Activated T-cell treated with anti-CD3 and anti-CD28 coated beads for 1 hour (primary cell): Measurements from ENCODE around the gene EEF1A2.

Experiments
- DNase-seq: peaks from one replicate; pipeline ENCODE4 v3.0.0-alpha.2; 2020; ENCODE audit warnings: low read depth

EEF1A2 gene

GRCh38 chr20:63536997-63537524 lies 38.2 kb upstream of the EEF1A2 start, which contains the start of gene PTK6:
PTK6 (minus strand) TSS chr20:63537376; CDS start chr20:63537314, 62 bp downstream.
- DNase-seq = no peak

- no peak for DNase-seq
Observed at GRCh38 chr20:63536241-63536977, 37.5 kb upstream of the EEF1A2 start.

GRCh38 chr20:63534831-63535651 lies 36.2 kb upstream of the EEF1A2 start:
- no peak for DNase-seq

DNA sequence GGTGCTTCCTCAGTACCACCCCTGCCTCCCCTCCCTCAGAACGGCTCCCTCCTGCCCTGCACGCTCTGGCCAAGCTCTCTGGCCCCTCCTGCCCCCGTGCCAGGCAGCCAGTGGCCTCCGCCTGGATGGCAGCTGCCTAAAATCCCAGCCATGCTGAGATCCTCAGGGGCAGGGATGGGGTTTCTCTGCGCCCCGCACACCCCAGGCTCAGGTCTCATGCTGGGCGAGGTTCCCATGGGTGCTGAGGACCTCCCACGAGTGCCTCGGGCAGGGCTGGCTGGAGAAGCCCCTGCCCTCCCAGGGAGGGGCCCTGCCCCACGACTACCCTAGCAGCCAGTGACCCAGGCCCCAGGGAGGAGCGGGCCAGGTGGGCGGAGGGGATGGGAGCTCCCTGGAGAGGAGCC lies 35.5 kb upstream of the EEF1A2 start:
- DNase-seq = no peak

GRCh38 chr20:63533871-63534393 lies 35.0 kb upstream of the EEF1A2 start:
- no peak for DNase-seq

DNA sequence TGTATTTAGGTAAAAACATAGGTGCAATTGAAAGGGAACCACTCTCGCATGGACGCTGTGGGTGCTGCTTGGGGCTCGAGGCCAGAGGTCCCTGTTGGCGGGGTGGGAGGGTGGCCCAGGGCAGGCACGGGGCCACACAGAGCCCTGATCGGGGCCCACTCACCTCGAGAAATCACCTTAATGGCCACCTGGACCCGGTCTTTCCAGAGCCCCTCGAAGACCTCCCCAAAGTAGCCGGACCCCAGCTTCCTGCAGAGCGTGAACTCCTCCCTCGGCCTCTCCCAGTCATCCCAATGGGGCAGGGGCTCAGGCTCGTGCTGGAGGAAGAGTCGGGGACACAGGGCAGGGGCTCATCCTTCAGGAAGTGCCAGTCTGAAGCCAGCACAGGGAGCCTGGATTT lies 34.5 kb upstream of the EEF1A2 start:
- no peak for DNase-seq

DNA sequence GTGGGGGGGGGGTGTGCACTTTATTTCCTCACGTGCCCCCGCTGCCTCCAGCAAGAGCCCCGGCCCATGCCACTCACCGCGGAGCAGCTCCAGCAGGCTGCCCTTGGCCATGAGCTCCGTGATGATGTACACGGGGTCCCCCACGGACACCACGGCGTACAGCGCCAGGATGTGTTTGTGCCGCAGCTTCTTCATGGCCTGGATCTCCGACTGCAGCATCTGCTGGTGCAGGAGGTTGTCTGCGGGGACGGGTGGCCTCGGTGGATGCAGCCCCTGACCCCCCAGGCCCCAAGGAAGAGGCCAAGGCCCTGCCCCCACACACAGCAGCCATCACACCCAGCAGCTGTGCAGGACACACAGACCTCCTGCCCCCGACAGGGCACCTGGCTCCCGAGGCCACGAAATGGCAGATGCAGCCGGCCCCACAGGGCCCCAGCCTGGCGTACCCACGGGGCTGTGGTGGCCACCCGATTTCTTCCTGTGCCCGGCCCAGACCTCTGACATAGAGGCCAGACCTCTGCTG lies 33.6 kb upstream of the EEF1A2 start:
- DNase-seq = no peak

GRCh38 chr20:63531686-63532448 lies 33.0 kb upstream of the EEF1A2 start:
- DNase-seq = no peak

DNA sequence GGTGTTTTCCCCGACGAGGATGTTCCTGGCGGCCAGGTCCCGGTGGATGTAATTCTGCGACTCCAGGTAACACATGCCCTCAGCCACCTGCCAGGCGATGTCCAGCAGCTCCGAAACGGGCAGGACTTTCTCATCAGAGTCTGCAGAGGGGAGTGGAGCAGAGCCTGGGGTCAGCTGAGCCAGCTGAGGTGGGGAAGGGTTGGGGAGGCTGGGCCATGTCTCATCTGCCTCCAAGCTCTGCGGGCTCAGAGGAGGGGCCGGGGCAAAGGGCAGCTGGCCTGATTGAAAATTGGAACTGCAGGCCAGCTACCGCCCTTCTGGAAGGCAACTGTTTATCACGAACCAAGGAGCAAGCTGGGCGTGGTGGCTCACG lies 31.9 kb upstream of the EEF1A2 start:
- no peak for DNase-seq

- DNase-seq = no peak
Observed at GRCh38 chr20:63529861-63530787, 31.2 kb upstream of the EEF1A2 start.

GRCh38 chr20:63529180-63529860 lies 30.4 kb upstream of the EEF1A2 start:
- no peak for DNase-seq

GRCh38 chr20:63527184-63527583 lies 28.3 kb upstream of the EEF1A2 start:
- DNase-seq = no peak

GRCh38 chr20:63525971-63526370 lies 27.1 kb upstream of the EEF1A2 start:
- no peak for DNase-seq

DNA sequence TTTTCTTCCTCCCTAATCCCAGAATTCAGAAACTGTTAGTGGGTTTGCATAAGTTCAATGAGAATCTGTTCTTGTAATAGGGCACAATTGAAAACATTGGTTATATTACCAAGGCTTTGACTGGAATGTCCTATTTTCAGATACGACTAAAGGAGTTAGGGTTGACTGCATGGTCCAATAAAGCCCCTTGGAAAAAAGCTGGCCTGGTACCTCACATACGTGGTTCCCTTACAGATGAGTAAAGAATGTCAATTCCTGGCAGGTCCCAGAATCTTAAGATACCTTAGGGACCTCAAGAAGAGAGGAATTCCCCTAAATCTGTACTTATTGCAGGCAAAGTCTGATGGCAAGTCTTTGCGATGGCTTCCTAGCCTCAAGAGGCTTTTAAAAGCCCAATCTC lies 26.3 kb upstream of the EEF1A2 start:
- DNase-seq = no peak

DNA sequence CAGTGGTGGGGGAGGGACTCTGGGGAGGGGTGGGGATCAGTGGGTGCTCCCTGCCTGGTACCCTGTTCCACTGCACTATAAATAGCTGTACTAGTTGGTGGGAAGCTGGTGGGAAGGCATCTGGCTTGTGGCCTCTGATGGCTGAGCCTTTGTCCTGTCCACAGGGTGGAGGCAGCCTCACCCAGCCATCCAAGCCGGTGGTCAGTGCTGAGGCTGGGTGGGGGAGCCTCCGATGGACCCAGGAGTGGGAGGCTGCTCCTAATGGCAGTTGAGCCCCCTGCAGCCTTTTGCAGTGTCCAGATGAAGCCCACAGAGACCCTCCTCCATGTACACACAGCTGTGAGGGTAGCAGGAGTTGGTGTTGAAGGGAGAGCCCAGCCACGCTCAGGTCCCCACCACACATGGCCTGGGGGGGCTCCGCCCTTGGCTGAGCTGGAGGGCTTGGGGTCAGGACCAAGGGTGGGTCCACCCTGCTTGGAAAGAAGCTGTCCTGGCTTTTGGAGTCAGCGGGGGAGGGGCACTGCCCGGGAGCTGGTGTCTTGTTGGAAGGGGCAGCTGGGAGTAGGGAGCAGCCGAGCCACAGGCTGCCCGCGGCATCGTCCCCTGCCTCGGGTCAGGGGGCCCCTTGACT lies 24.2 kb upstream of the EEF1A2 start:
- no peak for DNase-seq

GRCh38 chr20:63522091-63522868 lies 23.4 kb upstream of the EEF1A2 start:
- no peak for DNase-seq

DNA sequence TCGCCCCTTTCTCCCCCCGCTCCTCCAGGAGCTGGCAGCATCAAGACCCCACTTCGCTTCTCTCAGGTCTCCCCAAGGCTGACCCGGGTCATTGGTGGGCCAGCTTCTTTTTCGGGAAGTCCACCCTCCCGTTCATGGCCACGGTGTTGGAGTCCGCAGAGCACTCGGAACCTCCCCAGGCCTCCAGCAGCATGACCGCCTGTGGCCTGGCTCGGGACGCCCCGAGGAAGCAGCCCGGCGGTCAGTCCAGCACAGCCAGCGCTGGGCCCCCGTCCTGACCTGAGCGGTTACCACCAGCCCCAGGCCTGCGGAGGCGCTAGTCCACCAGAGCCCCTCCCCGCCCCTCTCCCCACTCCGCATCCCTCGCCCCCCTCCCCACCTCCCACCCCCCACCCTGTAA lies 22.7 kb upstream of the EEF1A2 start:
- no peak for DNase-seq

DNA sequence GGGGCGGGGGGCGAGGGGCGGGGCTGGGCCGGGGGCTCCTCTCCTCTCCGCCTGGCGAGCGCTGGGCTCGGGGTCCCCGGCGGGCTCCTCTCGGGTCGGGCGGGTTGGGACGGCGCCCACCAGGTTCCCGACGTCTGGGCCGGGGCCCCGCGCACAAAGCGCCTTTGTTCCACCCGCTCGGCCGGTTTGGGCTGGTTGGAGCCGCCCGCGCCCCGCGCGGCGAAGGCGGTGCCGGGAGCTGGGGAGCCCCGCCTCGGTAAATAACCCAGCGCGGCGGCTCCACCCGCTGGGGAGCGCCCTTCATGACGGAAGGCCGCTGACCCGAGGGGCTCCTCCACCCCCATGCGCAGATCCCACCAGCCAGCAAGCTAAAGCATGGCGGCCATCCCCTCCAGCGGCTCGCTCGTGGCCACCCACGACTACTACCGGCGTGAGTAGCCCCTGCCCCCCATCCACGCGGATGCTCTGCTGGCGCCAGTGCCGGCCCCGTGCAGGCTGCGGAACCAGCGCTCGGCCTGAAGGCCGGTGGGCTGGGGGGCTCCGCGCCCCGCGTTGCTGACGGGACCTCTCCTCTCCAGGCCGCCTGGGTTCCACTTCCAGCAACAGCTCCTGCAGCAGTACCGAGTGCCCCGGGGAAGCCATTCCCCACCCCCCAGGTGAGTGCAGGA lies 22.2 kb upstream of the EEF1A2 start:
- DNase-seq = peak; percentile 49
